Measurements from ENCODE around the gene ZW10.
"Not testable (repeated sequence)": the region's sequence is repeated elsewhere in the genome, so short reads cannot be mapped to it uniquely, and the experiment has no call there.

ZW10 gene

DNA sequence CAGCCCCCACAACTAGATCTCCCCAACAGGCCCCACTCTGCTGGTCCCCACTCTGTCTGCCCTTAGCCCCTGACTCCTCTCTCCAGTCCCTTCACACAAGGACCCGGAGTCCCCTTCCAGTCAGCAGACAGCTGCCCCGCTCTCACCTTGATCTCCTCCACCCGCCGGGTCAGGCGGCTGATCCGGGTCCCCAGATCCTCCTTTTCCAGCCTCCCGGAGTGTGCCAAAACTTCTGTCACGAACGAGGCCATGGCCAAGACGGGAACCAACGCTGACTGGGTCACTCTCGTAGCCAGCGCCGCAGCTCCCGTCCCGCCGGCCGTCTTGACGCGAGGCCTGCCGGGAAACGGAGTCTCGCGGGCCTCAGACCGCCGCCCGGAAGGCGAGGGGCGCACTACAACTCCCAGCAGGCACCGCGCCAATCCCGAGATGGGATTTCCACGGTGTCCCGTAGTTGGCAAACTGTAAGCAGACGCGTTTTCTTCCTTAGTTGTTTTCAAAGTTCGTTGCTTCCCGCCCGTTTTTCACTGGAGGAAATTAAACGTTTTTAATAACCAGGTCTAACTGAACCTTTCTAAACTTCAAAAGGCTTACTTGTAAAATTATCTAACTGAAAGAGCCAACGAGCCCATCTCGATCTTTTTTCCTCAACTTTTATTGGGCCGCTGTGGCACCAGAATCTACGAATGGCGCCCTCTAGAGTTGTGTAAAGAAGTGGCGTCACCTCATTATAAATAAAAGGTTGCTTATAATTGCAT, at the start of gene ZW10:
TSS of gene ZW10 (minus strand) at position 277 of the 758 bp plus-strand sequence. CDS start at position 251, 26 bp downstream.
- peak; percentile 95 for DNase-seq

- no peak for DNase-seq
These were observed 44.9 kb upstream of the ZW10 start for GRCh38 chr11:113818426-113818825.

- DNase-seq, result no peak
These were observed 44.1 kb upstream of the ZW10 start for GRCh38 chr11:113817626-113818025.

DNA sequence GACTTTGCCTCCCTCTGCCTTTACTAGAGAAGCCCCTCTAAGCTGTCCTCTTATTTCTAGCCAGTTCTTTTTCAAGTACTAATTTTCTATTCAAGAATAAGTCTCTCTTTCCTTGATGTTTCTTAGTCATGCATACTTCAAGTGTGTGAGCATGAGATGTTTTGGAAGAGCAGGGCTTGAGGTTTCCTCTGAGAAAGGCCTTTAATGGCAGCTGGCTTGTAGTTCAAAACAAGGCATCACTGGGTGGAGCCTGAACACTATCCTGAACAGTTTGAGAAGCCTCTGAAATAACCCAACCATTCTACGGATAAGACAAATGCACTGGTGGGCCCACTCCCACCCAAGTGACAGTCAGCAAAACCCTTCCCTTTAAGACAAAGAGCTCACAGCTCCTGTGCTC, 43.7 kb upstream of the ZW10 start:
- DNase-seq, result no peak

- DNase-seq, result no peak
These were observed 40.7 kb upstream of the ZW10 start for GRCh38 chr11:113814181-113814580.

DNA sequence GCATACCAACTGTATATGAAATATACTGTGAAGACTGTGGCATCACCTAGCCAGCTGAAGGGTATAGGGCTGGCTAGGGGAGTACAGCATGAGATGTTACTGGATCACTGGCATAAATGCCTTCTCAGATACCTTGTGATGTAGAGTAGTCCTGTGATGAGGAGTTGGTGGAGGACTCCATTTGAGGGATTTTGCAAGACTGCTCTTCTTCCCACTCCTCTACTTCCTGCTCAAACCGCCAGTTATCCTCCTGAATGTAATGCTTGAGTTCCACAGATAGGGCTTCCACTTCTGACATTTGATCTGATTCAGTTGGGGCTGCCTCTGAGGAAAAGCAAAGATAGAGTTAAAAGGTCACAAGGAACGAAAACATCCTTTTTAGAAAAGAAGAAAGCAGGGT, 35.4 kb upstream of the ZW10 start:
- no peak for DNase-seq

GRCh38 chr11:113806406-113806805, 32.9 kb upstream of the ZW10 start:
- peak; percentile 3 for DNase-seq

DNA sequence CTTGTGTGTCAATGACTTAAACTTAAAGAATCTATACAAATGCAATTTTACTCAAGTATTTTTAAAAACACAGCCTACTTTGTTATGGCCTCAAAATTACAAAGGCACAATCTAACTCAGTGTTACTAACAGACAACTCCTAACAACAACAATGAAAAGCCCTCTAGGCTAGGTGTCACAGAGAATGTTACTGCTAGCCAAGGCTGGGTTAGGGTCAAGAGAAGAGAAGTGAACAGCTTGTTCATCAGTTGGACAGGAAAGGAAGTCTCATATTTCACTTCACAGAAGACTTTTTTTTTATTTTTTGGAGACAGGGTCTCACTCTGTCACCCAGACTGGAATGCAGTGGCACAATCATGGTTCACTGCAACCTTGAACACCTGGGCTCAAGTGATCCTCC, 32.1 kb upstream of the ZW10 start:
- DNase-seq, result no peak

GRCh38 chr11:113802621-113803020, 29.1 kb upstream of the ZW10 start:
- DNase-seq, result no peak

DNA sequence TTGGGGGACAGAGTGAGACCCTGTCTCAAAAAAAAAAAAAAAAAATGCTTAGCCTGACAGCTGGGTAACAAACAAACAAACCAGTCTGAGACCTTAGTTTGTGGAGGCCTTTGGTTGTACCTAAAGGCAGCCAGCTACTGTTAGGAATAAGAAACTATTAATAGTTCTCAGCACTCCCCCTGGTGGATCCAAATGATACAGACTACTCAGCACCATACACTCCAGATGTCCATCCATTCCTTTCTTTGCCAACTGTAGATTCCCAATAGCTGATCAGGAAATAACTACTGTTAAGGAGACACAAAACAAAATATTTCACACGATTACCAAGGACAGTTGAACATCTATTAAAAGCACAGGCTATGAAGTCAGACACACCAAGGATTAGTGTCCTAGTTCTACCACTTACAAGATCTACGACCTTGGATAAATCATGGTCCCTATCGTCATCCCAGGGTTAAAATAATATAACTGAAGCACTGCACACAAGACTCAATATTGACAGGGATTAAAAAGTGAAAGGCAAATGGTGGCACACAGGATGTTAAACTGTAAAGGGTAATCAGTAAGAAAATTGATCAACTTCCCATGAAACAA, 23.3 kb upstream of the ZW10 start:
- peak; percentile 39 for DNase-seq

GRCh38 chr11:113789675-113790320, 16.3 kb upstream of the ZW10 start:
- no peak for DNase-seq

- not testable (repeated sequence) for DNase-seq
These were observed 15.5 kb upstream of the ZW10 start for GRCh38 chr11:113789016-113789415.

- DNase-seq, result no peak
These were observed 8.6 kb upstream of the ZW10 start for GRCh38 chr11:113782134-113782533.

DNA sequence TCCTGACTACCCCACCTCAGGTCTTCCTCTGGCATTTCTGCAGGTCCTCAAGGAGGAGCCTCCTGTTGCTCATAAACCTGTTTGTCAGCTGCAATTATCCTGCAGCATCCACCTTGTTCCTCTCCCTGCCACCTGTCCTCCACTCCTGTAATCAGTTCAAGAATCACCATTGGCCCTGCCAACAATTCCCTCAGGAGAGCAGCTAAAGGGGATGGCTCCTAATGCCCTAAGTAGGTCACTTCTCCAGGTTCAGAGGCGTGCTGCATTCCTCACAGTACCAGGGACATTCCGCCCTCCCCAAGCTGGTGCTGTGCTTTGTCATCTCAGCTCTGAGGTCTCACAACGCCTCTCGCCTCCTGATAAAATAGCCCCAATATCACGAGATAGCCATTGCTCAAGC, 8.2 kb upstream of the ZW10 start:
- no peak for DNase-seq

DNA sequence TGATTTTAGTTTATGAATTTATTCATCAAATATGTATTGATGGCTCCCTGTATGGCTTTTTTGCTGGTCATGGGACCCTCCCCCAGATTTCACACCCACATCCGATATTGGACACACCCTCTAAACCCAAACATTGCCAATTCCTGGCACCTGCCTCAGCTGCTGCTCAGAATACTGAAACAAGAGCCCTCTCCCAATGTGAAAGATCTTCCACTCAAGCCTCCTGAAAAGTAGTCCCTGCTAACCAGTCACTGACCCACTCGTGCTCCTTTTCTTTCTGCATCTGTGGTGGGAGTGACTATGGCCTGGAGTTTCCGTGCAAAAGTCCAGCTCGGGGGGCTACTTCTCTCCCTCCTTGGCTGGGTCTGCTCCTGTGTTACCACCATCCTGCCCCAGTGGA, 6.0 kb upstream of the ZW10 start, which contains the start of gene CLDN25:
TSS of gene CLDN25 (plus strand) at position 301 of the 400 bp plus-strand sequence. CDS start at position 301, 0 bp downstream.
- DNase-seq, result no peak

DNA sequence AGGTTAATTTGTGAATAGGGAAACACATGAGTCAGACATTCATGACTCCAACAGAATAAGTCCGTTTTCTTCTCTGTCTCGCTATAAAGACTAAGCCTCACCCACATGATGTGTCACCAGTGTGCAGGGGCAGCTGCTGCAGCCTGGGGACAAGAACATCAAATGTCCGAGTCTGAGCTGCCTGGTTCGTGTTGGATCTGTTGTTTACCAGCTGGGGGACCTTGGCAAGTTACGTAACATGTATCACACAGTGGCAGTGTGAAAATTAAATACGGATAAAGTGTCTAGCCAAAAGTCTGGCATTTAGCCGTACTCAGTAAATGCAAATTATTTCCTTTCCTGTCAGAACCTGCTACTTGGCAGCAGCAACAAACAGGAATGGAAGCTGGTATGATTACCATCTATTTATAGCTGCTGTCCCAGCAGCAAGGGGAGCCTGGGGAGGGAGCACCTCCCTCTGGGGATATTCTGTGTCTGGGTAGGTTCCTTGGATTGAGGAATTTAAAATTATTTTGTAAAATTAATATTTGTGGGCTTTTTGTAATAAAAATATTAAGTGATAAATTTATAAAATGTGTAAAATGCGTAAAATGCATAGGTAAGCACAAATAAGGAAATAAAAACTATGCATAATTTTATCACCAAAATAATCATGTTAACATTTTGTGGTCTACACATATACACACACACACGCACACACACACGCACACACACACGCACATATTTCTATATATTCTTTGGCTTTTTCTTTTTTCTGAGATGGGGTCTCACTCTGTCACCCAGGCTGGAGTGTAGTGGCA, 4.8 kb upstream of the ZW10 start:
- DNase-seq, result no peak

DNA sequence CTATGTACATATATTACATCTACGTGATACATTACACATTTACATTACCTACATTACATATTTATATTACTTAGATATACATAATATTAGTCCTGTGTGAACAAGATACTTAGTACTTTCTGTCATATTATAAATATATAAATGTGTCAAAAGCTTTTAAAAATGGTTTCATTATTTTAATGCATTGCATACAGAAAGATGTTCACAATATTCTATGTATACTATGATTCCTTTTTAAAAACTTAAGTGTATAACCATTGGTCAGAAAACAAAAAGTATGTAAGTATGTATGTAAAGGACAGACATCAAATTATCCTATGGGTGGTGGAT, 647 bp upstream of the ZW10 start:
- DNase-seq, result no peak

- DNase-seq, result no peak
These were observed 438 bp downstream of the ZW10 start for GRCh38 chr11:113773092-113773415.

GRCh38 chr11:113771964-113772363, 1.5 kb downstream of the ZW10 start:
- DNase-seq, result no peak

DNA sequence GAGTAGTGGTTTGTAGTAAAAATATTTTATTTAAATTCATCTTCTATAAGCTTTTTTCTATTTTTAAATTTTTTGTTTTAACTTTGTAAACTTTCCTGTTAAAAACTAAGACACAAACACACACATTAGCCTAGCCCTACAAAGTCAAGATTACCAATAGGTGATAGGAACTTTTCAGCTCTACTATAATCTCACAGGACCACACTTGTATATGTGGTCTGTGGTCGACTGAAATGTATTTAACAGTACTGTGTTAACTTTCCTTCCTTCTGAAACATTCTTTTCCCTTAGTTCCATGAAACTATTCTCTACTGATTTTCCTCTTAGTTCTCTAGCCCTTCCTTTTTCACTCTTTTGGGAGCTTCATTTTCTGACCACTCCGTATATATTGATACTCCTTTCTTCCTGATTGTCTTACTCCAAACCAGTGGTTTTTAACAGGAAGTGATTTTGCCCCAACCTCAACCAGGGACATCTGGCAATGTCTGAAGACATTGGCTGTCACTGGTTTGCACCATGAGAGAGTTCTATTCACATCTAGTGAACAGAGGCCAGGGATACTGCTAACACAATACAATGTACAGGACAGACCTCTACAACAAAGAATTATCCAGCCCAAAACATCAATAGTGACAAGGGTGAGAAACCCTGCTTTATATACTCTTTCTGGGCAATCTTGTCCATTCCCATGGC, 8.8 kb downstream of the ZW10 start:
- no peak for DNase-seq

GRCh38 chr11:113763040-113763439, 10.5 kb downstream of the ZW10 start:
- not testable (repeated sequence) for DNase-seq

DNA sequence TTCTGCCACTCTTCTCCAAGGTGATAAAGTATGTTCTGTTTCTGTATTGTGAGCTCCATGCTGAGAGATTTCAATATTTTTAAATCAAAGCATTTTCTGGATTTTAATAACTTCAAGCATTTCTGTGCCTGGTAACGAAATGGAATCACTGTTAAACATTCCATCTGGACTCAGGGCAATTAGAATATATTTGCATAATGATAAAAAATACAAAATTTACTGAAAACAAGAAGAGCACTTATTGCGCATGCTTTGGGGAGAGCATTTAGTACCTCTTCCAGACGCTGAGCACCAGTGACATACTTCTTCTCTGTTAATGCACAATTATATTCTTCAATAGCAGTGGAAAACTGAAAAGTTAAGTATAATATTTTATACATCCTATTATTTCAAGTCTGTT, 13.3 kb downstream of the ZW10 start:
- DNase-seq, result no peak

GRCh38 chr11:113752932-113753331, 20.6 kb downstream of the ZW10 start:
- DNase-seq, result no peak

Measured in activated CD4-positive, alpha-beta T cell treated with anti-CD3 and anti-CD28 coated beads, Interleukin-2, amount 50 U/mL, for 16 hours (primary cell).